Renal cortical epithelial cell (primary cell): ENCODE measurements around the gene NPAS2. TPM values are rescaled to one million over a fixed set of nuclear protein-coding genes. Genes with fewer than 3 reads are reported as not detected.
A peak's percentile ranks its signal among the peaks of the same experiment; 100 is the strongest.

Experiments used
- DNase-seq: peaks from one replicate; pipeline ENCODE4 v3.0.0-alpha.2; 2011; ENCODE audit warnings: low read depth
- total RNA-seq: library from RNA; depleted of rRNA; stranded (reverse); fragments of >200 nt; gene quantifications from 2 replicates; pipeline ENCODE4 v1.2.3, GENCODE V29; 2014

Gene NPAS2
- total RNA-seq, 1 donor from 2014 or later, result 22.1 TPM

DNA sequence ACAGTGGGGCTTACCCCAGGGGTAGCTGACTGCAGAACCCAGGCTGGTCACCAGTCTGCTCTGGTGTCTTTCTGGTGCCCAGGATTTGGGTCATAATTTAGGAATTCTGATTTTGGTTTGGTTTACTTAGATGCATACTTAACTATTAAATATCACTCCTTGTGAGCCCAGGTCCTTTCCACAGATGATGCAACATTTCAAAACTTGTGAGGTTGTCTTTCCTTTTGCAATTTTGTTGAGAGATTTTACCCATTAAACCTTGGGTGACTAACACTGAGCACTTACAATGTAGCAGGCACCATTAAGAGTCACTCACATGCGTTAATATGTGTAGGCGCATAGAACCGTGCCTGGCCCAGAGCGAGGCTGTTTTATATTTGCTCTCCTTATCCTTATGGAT lies 120.3 kb downstream of the NPAS2 start:
- no peak for DNase-seq

DNA sequence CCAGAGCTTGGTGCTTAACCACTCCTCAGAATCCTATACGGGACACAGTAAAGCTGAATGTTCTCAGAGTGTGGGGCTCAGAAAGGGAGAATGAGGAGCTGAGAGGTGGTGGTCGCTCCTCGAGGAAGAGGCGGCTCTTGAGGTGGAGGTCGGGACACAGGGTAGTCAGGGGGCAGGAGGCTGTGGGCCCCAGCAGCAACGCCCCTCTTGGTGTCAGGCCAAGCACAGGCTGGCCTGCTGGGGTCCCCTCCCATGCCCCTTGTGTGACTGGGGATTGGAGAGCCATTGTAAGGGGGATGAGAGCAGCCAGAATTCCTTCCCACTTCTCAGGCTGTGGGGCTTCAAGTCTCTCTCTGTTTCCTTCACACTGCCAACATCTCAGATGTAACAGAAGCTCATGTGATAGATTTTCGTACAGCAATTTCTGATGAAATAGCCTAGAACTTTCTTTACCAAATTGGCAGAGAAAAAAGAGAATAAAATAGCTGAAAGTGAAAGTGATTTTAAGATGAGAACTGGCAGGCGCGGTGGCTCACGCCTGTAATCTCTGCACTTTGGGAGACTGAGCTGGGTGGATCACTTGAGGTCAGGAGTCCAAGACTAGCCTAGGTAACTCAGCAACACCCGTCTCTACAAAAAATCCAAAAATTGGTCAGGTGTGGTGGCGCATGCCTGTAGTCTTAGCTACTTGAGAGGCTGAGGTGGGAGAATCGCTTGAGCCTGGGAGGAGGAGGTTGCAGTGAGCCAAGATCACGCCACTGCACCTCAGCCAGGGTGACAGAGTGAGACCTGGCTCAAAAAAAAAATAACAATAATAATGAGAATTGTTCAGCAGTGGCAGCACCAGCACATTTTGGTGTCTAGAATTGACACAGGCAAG lies 121.1 kb downstream of the NPAS2 start:
- no peak for DNase-seq

DNA sequence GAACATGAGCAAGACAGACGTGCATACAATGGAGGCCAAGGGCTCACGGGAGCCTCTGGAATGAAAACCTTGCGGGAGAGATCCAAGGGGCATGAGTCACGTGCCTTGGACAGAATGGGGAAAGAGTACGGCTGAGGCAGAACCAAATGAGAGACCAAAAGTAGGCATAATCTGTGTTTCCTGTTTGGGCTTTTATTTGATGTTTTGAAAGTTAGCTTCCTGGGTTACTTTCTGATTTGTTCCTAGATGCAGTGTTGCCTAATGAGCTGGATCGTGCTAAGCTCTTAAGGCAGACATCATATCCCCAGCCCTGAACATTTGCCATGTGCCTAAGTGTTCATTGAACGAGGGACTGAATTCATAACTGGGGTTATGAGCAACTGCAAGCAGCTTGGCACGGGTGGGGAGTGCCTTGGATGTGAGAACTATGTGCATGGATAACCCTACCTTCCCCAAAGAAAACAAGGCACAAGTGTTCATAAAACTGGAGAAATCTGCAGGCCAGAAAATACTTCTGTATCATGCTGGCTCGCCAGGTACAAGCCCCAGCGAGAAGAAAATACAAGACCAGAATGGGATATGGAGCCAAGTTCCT lies 121.8 kb downstream of the NPAS2 start:
- no peak for DNase-seq

DNA sequence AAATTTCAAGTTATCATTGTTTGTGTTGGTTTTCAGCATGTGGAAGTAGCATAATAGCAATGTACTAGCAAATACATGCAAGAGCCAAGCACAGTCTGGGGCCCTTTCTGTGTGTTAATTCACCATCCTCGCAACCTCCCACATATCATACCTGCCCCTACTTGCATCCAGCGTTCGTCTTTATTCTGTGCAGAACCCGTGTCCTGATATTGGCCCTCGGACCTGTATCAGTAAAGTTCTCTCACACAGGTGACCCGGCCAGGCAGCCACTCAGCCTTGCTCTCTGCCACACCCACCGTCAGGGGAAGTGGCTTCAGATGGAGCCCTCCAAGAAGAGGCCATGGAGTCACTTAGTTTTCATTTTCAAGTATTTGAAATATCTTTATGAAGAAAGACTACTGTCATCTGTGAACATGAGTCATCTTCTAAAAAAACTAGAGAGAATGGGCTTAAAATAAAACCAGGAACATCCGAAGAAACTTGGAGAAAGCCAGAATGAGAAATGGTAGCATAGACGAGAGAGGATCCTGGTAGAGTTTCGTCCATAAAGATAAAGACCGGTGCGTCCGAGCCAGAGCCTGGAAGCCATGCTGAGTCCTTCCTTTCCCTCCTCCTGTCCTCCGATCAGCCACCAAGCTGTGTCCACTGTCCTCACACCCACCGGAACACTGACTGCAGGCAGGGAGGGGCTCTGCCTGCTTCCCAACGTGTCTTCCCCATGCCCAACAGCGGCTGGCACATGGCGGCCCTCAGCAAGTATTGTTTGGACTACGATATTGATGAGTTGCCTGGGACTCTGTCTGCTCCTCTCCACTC lies 124.9 kb downstream of the NPAS2 start:
- DNase-seq, result no peak

DNA sequence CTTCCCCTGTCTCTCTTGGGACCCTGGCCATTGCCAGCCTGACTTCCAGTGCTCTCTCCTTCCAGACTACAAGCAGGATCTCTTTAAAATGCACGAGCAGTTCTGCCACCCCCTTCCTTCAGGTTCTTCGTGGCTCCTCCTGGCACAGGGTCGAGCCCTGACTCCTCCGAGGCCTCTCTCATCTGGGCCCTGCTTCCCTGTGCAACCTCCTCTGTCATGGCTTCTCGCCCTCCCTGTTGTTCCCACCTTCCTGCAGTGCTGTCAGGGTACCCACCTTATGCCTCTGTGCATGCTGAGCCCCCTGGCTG lies 125.4 kb downstream of the NPAS2 start:
- no peak for DNase-seq

DNA sequence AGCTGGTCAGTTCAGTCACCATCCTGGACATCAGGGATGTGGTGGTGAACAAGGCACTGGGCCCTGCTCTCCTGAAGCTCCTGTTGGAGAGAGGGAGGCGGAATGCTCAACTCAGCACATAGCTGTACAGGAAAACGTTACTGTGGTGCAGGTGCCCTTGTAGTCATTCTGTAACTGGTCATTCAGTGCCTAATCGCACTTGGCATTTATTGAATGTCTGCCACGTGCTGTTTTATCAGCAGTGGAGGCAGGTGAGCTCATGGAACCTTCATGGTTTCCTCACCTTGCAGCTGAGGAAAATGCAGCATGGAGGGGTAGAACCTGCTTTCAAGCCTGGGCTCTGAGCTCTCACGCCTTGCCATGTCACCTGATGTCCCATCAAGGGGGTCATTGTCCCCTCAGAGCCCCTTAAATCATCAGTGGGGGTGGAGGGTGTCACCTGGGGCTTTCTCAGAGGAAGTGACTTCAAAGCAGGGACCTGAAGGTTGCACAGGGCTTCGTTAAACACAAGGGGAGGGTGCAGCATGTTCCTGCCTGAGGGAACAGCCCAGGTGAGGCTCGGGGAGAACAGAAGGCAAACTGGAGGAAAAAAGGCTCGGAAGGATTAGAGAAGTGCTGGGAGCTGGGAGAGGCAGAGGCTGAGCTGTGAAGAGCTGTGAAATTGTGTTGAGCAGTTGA lies 126.1 kb downstream of the NPAS2 start:
- DNase-seq, result no peak

DNA sequence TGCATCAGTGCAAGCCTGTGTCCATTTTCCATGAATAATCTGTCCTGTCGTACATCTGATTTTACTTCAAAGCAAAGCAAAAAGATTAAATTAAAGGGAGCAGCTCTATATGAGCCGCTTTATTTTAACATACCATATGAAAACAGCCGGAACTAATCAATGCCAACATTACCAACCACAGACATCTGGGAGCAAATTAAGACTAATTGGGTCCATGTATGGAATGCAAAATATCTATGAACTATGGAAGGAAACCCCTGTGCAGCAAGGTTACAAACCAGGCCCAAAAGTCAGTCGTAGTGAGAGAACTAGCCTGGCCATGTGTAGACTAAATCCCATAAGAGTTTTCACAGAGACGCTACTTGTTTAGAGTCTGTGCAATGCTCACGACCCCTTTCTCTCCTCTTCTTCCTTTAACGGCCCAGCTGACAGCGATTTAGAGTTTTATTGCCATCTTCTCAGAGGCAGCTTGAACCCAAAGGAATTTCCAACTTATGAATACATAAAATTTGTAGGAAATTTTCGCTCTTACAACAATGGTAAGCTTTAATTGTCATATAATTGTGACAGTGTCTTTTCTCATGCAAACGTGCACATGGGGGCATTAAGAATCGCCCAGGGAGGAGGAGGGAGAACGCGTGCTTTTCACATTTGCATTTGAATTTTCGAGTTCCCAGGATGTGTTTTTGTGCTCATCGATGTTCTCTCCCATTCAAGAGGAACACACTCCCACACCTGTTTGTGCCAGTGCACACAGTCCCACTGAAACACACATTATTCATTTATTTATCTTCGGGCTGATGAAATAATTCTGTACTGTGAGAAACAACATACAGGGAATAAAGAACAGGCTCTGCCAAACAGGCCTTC lies 129.2 kb downstream of the NPAS2 start:
- no peak for DNase-seq

DNA sequence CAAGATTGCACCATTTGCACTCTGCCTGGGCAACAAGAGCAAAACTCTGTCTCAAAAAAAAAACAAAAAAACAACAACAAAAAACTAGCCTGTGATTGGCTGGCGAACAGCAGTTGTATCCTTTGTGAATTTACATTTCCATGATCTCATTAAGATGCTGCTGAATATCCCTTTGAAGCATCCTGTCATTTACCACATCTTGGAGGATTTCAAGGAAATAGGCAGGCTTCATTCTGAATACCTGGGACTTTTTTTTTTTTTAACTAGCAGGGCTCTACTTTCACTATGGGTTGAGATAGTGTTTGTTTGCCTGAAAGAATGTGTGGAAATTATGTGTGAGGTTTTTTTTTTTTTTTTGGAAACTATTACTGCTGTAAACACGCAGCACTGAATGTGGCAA lies 132.6 kb downstream of the NPAS2 start:
- DNase-seq, result no peak

DNA sequence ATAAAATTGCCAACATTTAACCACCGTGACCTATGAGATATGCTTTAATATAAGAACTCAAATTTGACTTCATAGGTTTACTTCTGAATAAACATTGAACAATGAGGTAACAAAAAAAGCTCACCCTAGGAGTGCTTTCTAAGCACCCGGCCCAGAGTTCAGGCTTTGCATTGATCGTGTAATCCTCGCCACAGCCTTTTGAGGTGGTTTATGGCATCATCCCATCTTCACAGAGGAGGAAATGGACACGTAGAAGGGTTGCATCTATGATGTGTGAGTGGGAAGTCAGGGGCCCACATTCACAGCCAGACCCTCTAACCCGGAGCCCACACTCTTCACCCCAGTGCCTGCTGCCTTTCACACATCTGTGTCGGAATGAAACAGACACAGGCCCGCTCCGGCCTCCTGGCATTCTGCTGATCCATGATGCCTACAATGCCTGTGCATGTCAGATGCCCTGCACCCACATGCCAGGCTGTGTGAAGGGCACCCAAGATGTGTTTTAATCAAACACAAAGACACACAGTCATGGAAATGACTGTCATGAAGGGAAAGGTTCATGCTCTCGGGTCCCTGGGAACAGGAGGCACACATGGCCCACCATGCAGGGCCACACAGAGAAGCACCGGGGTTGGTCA lies 133.6 kb downstream of the NPAS2 start:
- no peak for DNase-seq

DNA sequence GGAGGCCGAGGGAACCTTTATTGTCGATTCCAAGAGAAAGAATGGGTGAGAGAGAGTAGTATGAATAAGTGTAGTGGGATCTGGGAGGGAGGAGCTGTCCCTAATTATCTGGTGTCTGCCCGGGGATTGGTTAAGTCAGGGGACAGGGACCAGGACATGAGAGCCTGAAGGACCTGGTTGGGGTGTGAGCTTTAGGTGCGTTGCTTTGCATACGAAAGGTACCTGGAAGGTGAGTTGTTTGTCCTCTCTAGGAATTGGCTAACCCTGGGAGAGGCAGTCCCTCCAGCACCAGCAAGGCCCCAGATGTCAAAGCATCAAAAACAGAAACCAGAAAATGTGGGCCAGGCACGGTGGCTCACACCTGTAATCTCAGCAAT lies 134.1 kb downstream of the NPAS2 start:
- DNase-seq, result no peak

DNA sequence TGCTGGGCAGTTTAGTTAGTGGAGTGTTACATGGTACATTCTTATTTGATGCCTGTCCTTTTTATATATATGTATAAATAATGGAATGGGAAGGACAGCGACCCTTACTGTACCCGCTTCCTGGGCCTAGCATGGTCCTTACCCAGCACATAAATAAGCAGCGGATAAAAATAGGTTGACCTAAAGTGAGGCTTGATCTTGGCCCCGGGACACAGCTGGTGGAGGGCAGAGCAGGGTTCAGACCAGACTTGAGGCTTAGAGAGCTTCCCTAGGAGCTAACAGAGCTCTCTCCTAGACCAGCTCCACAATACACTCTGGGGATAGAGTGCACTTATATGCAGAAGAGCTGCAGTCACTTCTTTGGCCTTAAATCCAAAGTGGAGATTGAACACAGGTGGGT lies 135.3 kb downstream of the NPAS2 start:
- DNase-seq, result no peak

DNA sequence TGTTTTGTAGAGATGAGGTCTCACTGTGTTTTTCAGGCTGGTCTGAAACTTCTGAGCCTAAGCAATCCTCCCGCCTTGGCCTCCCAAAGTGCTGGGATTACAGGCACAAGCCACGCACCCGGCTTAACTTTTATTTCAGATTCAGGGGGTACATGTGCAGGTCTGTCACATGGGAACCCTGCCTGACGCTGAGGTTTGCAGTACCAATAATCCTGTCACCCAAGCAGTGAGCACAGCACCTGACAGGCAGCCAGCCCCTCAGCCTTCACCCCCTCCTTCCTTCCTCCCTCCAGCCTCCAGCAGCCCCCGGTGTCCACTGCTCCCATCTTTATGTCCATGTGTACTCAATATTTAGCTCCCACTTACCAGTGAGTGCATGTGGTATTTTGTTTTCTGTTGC lies 136.1 kb downstream of the NPAS2 start:
- no peak for DNase-seq

DNA sequence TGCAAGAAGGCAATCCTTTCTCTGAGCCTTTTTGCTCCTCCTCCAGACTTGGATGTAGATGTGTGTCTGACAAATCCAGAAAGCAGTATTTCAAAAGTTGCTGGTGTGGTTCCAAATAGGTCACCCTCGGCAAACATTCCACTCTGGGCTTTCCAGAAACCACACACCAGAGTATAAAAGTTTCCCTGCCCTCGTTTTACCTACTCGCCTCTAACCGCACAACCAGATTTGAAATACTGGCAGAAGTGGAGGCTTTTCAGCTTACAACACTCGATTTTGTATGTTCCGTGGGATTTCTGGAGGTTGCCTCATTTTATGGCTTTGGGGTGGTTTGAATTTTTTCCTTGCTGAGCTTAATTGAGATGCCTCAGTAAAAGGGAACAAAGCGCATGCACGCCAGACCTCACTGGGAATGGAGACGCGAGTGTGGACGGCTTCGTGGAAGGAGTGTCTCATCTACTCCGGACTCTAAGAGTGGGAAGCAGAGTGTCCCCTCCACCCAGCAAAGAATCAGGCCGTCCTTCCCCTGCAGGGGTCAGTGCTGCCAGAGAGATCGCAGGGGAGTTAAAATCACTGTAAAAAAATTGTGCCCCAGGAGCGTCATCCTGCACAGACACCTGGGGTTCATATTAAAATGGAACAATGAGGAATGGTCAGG lies 138.2 kb downstream of the NPAS2 start:
- DNase-seq, result peak; percentile 38

DNA sequence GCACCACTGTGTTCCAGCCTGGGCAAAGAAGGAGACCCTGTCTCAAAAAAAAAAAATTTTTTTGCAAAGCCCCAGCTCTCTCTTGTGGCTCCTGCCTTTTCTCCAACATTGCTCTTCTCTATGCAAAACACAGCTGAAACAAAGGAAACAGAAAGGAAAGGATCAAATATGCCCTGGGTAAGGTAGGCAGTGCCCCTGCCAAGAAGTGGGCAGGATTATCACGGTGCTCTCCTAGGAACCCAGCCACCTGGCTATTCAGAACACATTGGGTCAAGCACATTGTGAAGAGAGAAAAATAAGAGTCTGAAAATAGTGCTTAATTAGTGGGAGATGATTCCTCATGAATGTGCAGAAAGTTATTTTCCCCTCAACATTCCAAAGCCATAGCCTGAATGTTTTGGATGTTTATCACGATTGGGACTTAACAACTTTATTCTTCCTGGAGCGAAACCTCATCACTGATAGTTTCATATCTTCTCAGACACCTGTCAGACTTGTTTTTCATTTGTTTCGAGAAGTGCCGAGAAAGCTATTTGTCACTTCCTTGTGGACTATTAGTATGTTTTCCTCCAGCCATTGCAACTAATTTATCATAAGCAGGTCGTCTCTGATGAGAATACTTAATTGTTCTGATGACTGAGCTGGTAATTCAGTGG lies 139.4 kb downstream of the NPAS2 start:
- DNase-seq, result peak; percentile 40

DNA sequence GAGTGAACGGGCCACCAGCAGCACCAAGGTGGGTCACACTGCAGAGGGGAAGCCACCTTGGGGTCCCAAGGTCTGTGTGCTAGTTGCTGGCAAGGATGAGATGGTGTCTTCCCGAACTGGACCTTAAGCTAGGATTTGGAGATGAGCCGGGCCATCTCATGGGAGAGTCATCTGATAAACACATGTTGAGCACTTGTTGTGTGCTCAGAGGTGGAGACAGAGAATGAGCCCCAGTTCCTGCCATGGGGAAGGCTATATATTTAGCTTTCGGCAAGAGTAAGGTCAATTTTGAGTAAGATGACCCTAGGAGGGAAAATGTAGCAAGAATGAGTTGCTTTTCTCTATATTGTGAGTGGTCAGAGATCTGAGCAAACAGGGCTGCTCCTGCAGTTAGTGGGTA lies 140.7 kb downstream of the NPAS2 start:
- no peak for DNase-seq

DNA sequence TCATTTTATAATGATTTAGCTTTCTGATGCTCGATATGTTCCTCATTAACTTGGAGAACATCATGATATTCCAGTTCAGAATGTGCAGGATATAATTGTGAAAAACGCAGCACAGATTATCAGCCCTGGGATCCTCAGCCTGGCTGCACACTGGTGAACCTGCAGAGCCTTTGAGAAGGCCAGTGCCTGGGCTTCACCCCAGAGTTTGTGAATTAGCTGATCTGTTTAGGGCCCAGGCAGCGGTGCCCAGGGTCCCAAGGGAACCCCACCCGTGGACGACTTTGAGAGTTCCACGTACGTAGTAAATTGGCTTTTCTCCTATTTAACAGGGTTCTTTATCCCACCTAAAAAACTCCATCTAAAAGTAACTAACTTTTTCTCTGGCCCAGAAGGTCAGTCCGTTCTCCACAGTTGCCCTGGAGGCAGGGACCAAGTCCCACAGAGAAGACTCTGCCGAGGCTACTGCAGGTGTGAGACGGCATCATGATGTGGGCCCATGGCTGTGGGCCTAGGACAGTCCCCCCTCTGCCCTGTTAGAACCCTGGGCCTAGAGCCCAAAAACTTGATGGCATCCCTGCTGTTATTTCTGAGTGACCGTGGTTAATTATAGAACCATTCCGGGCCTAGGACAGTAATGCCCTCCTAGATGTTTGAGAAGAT lies 142.6 kb downstream of the NPAS2 start:
- DNase-seq, result no peak

DNA sequence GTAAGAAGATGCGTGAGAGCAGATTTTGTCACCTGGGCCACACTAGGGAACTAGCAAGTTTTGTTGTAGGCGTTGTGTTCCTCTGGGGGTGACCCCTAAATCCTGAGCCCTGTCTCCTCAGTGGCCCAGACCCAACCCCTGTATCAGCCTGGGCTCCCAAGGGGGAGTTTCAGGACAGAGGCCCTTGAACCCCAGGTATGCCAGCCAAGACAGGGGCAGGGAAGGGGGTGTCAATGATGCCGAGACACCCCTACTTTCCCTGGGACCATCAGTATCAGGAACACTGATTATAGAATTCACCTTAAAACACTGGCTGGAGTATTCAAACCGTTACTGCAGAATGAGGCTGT lies 143.1 kb downstream of the NPAS2 start:
- DNase-seq, result no peak

DNA sequence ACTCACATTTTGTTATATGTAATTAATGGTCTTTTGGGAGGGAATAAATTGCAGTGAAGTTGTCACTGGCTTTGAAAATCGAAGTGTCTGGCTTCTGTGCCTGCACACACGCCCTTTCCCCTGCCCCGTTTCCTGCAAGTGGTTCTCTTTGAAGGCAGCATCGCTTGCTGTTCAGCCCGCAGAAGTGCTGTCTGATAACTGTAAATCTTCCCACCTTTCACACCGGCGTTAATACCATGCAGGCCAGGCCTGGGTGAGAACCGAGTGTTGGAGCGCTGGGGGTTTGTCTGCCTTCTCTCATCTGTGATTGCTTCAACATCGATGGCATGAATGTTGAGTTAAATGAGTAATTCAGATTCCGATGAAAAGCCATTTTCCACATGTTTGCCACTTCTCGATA lies 144.3 kb downstream of the NPAS2 start:
- no peak for DNase-seq

DNA sequence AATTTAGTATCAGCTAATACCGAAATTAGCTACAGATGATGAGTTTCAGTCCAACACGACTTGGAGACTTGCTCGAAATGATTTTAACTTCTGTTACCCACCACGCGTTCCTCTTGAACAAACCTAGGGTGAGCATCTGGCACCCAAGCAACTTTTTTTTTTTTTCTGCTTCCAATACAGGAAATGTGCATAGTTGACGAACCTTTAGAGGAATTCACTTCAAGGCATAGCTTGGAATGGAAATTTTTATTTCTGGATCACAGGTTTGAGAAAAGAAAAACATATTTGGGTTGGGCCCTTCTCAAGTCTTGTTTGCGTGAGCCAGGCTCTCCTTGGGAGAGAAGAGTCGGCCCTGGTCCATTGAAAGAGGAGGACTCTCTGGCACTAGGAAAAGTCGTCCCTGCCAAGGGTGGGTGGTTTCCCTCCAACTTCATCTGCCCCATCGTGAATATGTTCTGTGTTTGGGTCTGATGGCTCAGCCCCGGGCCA lies 144.8 kb downstream of the NPAS2 start:
- DNase-seq, result no peak
